Skeletal muscle tissue (tissue), 4 donors: ENCODE measurements around the gene PPARGC1A. TPM values are rescaled to one million over a fixed set of nuclear protein-coding genes. Genes with fewer than 3 reads are reported as not detected.

Source experiments
- H3K27ac ChIP-seq: one replicate; pipeline ENCODE4 v1.7.0; 2013; ENCODE audit warnings: mild to moderate bottlenecking, low read depth, low read length, inconsistent platforms
- H3K27me3 ChIP-seq, 3 donors: one replicate each; pipeline ENCODE4 v1.7.0; 2013; ENCODE audit warnings: low read length in 3 of 3; ENCODE audit not compliant: control insufficient read depth in 3 of 3, insufficient read depth in 3 of 3
- H3K36me3 ChIP-seq, 3 donors: one replicate each; pipeline ENCODE4 v1.7.0; 2013; ENCODE audit warnings: low read length in 3 of 3; ENCODE audit not compliant: control insufficient read depth in 3 of 3, insufficient read depth in 3 of 3
- H3K4me1 ChIP-seq, 3 donors: one replicate each; pipeline ENCODE4 v1.7.0; 2013; ENCODE audit warnings: low read length in 3 of 3, mild to moderate bottlenecking in 3 of 3; ENCODE audit not compliant: control insufficient read depth in 3 of 3, insufficient read depth in 3 of 3
- H3K4me3 ChIP-seq, 3 donors: one replicate each; pipeline ENCODE4 v1.7.0; 2013; ENCODE audit warnings: low read length in 3 of 3
- H3K9ac ChIP-seq, 3 donors: one replicate each; pipeline ENCODE4 v1.7.0; 2013; ENCODE audit warnings: low read length in 3 of 3, mild to moderate bottlenecking in 3 of 3, moderate library complexity in 2 of 3, low read depth in 1 of 3
- H3K9me3 ChIP-seq, 3 donors: one replicate each; pipeline ENCODE4 v1.7.0; 2013; ENCODE audit warnings: low read length in 3 of 3; ENCODE audit not compliant: control insufficient read depth in 3 of 3
- total RNA-seq: library from RNA; depleted of rRNA; stranded (reverse); fragments of >200 nt; gene quantifications from one replicate; pipeline ENCODE4 v1.2.3, GENCODE V29; 2014
- donor health status: Osteomylitis.

PPARGC1A gene
- total RNA-seq, 1 donor from 2014 or later, result 12.5 TPM

GRCh38 chr4:23929248-23929647 lies 39.4 kb upstream of the PPARGC1A start:
- Histone ChIP-seq H3K27me3 (no peaks in the 10 kb centered on the region), H3K4me1 (peaks cover 15 to 22% (median 15%) of the 10 kb centered on the region in 3 donors), H3K9ac (no peak overlapping the region), H3K4me3 (no peak overlapping the region), H3K36me3 (no peaks in the 10 kb centered on the region), H3K9me3 (no peaks in the 10 kb centered on the region), H3K27ac (no peak overlapping the region)

GRCh38 chr4:23924556-23924955 lies 34.7 kb upstream of the PPARGC1A start:
- no peaks in the 10 kb centered on the region for H3K36me3 ChIP-seq
- no peaks in the 10 kb centered on the region for H3K27me3 ChIP-seq
- no peak overlapping the region for H3K4me3 ChIP-seq
- H3K27ac ChIP-seq, result no peak overlapping the region
- no peaks in the 10 kb centered on the region for H3K4me1 ChIP-seq
- H3K9ac ChIP-seq, result no peak overlapping the region
- no peaks in the 10 kb centered on the region for H3K9me3 ChIP-seq

GRCh38 chr4:23923840-23924239 lies 34.0 kb upstream of the PPARGC1A start:
- Histone ChIP-seq H3K4me3 (no peak overlapping the region), H3K27ac (no peak overlapping the region), H3K9me3 (no peaks in the 10 kb centered on the region), H3K27me3 (no peaks in the 10 kb centered on the region), H3K9ac (no peak overlapping the region), H3K36me3 (no peaks in the 10 kb centered on the region), H3K4me1 (no peaks in the 10 kb centered on the region)

GRCh38 chr4:23923141-23923540 lies 33.3 kb upstream of the PPARGC1A start:
- no peaks in the 10 kb centered on the region for H3K4me1 ChIP-seq
- H3K9me3 ChIP-seq, result no peaks in the 10 kb centered on the region
- H3K36me3 ChIP-seq, result no peaks in the 10 kb centered on the region
- H3K27ac ChIP-seq, result no peak overlapping the region
- no peak overlapping the region for H3K9ac ChIP-seq
- no peak overlapping the region for H3K4me3 ChIP-seq
- no peaks in the 10 kb centered on the region for H3K27me3 ChIP-seq

GRCh38 chr4:23922541-23923111 lies 32.8 kb upstream of the PPARGC1A start:
- H3K27me3 ChIP-seq, result no peaks in the 10 kb centered on the region
- no peak overlapping the region for H3K4me3 ChIP-seq
- no peaks in the 10 kb centered on the region for H3K36me3 ChIP-seq
- H3K9ac ChIP-seq, result no peak overlapping the region
- H3K27ac ChIP-seq, result no peak overlapping the region
- no peaks in the 10 kb centered on the region for H3K4me1 ChIP-seq
- no peaks in the 10 kb centered on the region for H3K9me3 ChIP-seq

- no peak overlapping the region for H3K4me3 ChIP-seq
- no peak overlapping the region for H3K27ac ChIP-seq
Measured at GRCh38 chr4:23922013-23922412, 32.2 kb upstream of the PPARGC1A start.

GRCh38 chr4:23921447-23921845 lies 31.6 kb upstream of the PPARGC1A start:
- no peaks in the 10 kb centered on the region for H3K9me3 ChIP-seq

More at GRCh38 chr4:23922013-23922412, 32.2 kb upstream of the PPARGC1A start:
- Histone ChIP-seq H3K27me3 (no peaks in the 10 kb centered on the region), H3K36me3 (no peaks in the 10 kb centered on the region), H3K9me3 (no peaks in the 10 kb centered on the region), H3K9ac (no peak overlapping the region), H3K4me1 (no peaks in the 10 kb centered on the region)

GRCh38 chr4:23920716-23921446 lies 31.0 kb upstream of the PPARGC1A start:
- H3K27me3 ChIP-seq, result no peaks in the 10 kb centered on the region
- H3K36me3 ChIP-seq, result no peaks in the 10 kb centered on the region
- no peaks in the 10 kb centered on the region for H3K4me1 ChIP-seq
- H3K27ac ChIP-seq, result no peak overlapping the region
- no peaks in the 10 kb centered on the region for H3K9me3 ChIP-seq
- no peak overlapping the region for H3K9ac ChIP-seq
- no peak overlapping the region for H3K4me3 ChIP-seq

More at GRCh38 chr4:23921447-23921845, 31.6 kb upstream of the PPARGC1A start:
- no peaks in the 10 kb centered on the region for H3K36me3 ChIP-seq
- H3K27me3 ChIP-seq, result no peaks in the 10 kb centered on the region
- no peak overlapping the region for H3K27ac ChIP-seq
- H3K9ac ChIP-seq, result no peak overlapping the region
- no peak overlapping the region for H3K4me3 ChIP-seq
- no peaks in the 10 kb centered on the region for H3K4me1 ChIP-seq

GRCh38 chr4:23920296-23920695 lies 30.4 kb upstream of the PPARGC1A start:
- H3K4me3 ChIP-seq, result no peak overlapping the region
- no peaks in the 10 kb centered on the region for H3K4me1 ChIP-seq
- H3K9ac ChIP-seq, result no peak overlapping the region
- no peaks in the 10 kb centered on the region for H3K9me3 ChIP-seq
- no peaks in the 10 kb centered on the region for H3K36me3 ChIP-seq
- H3K27ac ChIP-seq, result no peak overlapping the region
- H3K27me3 ChIP-seq, result no peaks in the 10 kb centered on the region

- Histone ChIP-seq H3K27me3 (no peaks in the 10 kb centered on the region), H3K27ac (no peak overlapping the region), H3K9me3 (no peaks in the 10 kb centered on the region), H3K9ac (no peak overlapping the region), H3K36me3 (no peaks in the 10 kb centered on the region), H3K4me3 (no peak overlapping the region), H3K4me1 (no peaks in the 10 kb centered on the region)
Measured at GRCh38 chr4:23916282-23916681, 26.4 kb upstream of the PPARGC1A start.
